Stimulated activated CD4-positive, alpha-beta T cell treated with anti-CD3 and anti-CD28 coated beads, Interleukin-15, amount 100 ng/mL, for 48 hours (primary cell): Measurements from ENCODE around the gene NR2F2.

Source experiments
- DNase-seq, 2 donors: peaks; one replicate each; pipeline ENCODE4 v3.0.0-alpha.2; 2020; ENCODE audit warnings: low read depth in 2 of 2

Gene NR2F2

GRCh38 chr15:96330450-96331143 lies at the start of gene NR2F2:
NR2F2 (plus strand) TSS chr15:96330700; CDS start chr15:96332106, 1,406 bp downstream.
- DNase-seq = peak in 1 of 2 donors; percentile 43

DNA sequence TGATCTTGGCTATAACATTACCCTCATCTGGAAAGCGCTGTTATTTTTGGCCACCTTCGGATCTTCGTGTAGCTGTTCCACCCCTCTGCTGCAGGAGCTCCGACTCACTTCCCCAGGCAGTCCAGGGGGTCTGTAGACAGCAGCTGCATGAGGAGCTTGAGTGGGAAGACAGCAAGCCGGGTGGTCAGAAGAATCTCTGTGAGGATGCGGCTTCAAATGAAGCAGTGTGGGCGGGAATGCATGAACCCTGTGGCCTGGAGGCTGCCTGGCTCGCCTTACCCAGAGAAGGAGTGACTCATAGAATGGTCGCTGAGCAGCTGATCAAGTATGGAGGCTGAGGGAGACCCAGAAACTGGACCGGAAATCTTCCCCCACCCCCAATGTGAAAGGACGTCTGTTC lies 45.2 kb upstream of the NR2F2 start:
- no peak for DNase-seq

DNA sequence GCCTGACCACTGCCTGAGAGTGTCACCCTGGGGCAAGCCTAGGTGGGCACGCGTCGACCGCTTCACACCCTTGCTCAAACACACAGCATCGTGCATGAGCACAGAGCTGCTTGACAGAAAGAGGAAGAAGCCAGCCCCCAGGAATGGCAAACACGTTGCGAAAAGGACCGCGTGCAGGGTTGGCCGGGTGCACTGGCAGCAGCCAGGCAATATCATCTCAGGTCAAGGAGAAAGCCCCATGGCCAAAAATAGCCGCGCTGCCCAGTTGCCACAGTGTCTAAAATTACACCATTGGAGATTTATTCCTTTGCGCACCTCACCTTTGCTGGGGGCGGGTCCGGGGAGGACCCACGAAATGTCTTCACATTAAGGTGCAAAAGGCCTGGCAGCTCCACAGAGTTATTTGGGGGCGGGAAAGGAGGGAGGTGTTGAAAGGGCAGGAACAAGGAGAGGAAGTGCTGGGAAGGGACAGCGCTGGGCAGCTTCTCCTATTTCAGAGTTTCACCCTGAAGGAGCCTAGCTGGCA lies 44.7 kb upstream of the NR2F2 start:
- DNase-seq = no peak

DNA sequence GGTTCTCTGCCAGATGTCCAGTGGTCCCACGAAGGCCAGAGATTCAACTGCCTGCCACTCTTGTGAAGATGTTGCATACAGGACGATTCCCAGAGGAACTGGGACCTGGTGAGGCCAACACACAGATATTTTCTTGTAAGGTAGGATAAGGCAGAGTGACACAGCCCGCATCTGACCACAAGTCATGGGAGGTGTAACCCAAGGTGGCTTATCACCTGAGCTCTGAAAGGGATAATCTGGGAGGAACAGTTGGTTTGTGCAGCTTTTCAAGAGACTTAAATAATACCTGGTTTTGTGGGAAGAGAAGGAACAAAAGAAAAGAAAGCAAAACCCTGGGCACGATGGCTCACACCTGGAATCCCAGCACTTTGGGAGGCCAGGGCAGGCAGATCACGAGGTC lies 39.8 kb upstream of the NR2F2 start:
- no peak for DNase-seq

- no peak for DNase-seq
Observed at GRCh38 chr15:96292635-96293034, 37.9 kb upstream of the NR2F2 start.

DNA sequence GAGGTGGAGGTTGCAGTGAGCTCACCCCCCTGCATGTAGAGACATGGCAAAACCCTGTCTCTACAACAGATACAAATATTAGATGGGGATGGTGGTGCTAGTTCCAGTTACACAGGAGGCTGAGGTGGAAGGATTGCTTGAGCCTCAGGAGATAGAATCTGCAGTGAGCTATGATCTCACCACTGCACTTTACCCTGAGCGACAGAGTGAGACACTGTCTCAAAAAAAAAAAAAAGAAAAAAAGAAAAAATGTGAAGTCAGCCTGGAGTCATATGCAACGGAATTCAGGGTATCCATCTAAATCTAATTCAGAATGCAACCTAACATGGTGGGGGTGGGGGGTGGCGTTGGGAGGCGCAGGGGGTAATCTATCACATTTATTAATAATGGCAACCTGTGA lies 37.1 kb upstream of the NR2F2 start:
- DNase-seq = no peak

- no peak for DNase-seq
Observed at GRCh38 chr15:96294766-96295165, 35.7 kb upstream of the NR2F2 start.

- DNase-seq = no peak
Observed at GRCh38 chr15:96296264-96296663, 34.2 kb upstream of the NR2F2 start.

DNA sequence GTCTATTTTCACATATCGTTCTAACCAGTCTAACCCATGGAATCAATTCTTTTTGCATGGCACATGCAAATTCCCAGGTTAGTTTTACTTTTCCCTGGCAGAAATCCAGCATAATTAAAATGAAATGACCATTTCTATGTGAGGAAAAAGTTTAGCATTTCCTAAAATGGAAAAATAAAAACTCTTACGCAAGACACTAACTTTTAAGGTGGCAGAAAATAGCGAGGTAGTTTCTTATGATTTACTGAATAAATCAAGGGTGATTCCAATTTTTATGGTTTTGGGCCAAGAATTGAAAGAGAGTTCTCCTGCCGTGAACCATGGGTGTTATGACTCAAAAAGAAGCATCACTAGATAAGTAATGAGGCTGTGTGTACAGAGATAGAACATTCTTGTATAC lies 32.7 kb upstream of the NR2F2 start:
- no peak for DNase-seq

DNA sequence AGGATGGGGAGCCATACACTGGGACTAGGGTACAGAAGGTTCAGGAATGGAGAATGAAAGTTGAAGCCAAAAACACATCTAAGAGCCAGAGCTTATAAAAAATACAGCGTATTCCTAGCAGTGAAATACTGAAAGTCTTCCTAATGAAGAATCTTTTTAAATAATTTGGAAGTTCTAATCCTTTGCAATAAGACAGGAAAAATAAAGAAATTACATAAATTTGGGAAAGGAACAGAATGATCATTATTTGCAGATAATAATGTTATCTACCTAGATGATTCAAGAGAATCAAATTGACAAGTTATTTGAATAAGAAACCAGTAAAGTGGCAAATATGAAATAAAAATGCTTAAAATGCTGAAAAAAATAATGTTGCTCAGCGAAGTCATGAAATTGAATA lies 32.3 kb upstream of the NR2F2 start:
- DNase-seq = no peak

DNA sequence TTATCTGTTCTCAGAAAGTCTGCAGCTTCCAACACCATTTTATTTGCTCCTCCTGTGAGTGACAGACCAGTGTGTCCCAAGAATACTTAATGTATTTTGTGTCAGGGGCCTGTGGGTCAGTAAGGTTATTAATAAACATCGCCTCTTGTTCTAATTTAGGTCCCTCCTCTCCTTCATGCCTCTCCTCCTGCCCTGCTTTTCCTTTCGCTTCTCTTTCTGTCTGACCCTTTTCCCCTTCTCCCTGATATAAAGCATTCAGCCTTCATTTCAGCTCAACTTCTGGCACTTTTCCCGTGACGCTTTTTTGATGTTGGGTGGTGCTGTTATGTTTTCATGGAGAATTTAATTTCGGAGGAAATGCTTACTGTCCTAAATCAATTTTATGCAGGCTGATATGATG lies 29.7 kb upstream of the NR2F2 start:
- DNase-seq = no peak

GRCh38 chr15:96303503-96304056 lies 26.9 kb upstream of the NR2F2 start:
- DNase-seq = no peak

GRCh38 chr15:96304839-96305238 lies 25.7 kb upstream of the NR2F2 start:
- DNase-seq = no peak

- DNase-seq = no peak
Observed at GRCh38 chr15:96306321-96306720, 24.2 kb upstream of the NR2F2 start.

DNA sequence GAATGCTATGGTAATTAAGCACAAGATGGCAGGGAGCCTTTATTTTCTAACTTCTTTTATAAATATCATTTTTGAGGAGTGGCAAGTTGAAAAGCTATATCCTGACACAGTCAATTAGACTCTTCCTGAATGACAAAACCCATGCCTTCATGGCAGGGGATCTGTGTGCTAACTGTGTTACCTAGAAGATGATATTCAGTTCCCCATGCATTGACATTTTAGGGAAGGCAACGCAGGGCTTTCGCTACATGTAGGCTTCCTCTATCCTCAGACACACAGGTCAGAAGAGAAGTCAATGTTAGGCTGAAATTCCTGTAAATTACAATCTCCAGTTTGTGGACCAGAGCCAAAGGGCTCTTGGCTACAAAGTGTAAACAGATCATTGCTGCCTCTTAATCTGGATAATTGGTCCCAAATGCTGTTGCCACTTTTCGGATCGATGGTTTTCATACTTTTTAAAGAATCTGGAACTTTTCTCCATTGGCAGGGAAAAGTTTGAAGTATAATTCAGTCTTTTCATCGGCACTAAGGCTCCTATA lies 22.6 kb upstream of the NR2F2 start:
- DNase-seq = no peak

DNA sequence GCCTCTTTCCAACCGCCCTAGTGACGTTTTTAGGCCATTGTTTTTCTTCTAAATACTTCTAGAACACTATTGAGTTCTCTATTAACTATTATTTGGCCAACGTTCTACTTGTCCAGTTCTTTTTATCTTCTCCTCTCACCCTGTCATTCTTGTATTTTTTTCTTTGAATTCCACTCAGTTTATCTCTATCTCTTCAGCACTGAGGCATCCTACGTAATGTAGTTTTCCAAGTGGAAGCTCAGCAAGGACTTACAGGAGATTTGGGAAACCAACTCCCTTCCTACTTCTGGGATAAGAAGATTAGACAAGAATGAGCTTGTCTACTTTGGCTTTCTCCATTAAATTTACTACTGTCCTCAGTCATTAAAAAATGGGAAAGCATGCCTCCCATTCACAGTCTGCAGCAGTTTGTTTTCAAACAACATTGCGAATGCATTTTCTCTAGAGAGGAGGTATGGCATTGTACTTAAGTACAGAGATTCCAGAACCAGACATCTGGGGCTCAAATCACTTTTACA lies 21.3 kb upstream of the NR2F2 start:
- no peak for DNase-seq

GRCh38 chr15:96311256-96311955 lies 19.1 kb upstream of the NR2F2 start:
- DNase-seq = no peak

GRCh38 chr15:96311956-96312294 lies 18.6 kb upstream of the NR2F2 start:
- DNase-seq = no peak

- DNase-seq = no peak
Observed at GRCh38 chr15:96312641-96313335, 17.7 kb upstream of the NR2F2 start.

DNA sequence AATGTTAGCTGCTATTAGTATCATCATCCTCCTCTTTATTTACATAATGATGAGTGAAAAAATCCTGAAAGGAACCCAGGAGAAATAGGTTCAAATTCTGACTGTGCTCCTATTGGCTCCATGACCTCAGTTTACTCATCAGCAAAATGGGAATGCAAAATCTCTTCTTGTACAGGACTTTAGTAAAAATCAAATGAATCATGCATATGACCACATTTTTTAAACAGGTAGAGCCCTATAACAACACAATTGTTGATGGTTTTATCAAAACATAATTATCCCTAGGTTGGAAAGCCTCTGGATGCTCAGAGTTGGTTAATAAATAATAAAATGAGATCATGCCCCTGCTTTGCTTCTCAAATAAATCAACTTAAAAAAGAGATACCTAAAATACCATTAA lies 16.0 kb upstream of the NR2F2 start:
- no peak for DNase-seq

GRCh38 chr15:96314963-96315362 lies 15.5 kb upstream of the NR2F2 start:
- no peak for DNase-seq
